HFF-Myc (cell line): ENCODE measurements around the gene ZNF576.

ENCODE experiments used
- DNase-seq: peaks from one replicate; pipeline ENCODE4 v3.0.0-alpha.2; 2011; ENCODE audit warnings: low read depth; ENCODE audit errors: extremely low read depth
- H3K4me3 ChIP-seq: replicated peaks from 2 replicates; pipeline ENCODE4 v1.5.1; 2011; ENCODE audit warnings: low read depth, mild to moderate bottlenecking, control low read depth, low read length
- CTCF ChIP-seq: IDR thresholded peaks from 2 replicates; pipeline ENCODE4 v1.5.1; 2012; ENCODE audit warnings: mild to moderate bottlenecking, low read depth, low read length, control low read depth; ENCODE audit errors: missing control alignments

ZNF576 gene

GRCh38 chr19:43575156-43575950 is 21.0 kb upstream of the ZNF576 start, which contains the start of the genes PINLYP and XRCC1:
TSS of gene PINLYP (plus strand) at chr19:43575801. CDS start at chr19:43577192, 1,391 bp downstream.
TSS of gene XRCC1 (minus strand) at chr19:43575527. CDS start at chr19:43575458, 69 bp downstream.
- DNase-seq: peak; percentile 95
- H3K4me3 ChIP-seq: peak within 1 kb of the TSS; percentile 93
- no peak for TF ChIP-seq CTCF

GRCh38 chr19:43575955-43576878 is 20.2 kb upstream of the ZNF576 start:
- H3K4me3 ChIP-seq: peak overlapping the region; percentile 93
- no peak for DNase-seq
- TF ChIP-seq CTCF: no peak

DNA sequence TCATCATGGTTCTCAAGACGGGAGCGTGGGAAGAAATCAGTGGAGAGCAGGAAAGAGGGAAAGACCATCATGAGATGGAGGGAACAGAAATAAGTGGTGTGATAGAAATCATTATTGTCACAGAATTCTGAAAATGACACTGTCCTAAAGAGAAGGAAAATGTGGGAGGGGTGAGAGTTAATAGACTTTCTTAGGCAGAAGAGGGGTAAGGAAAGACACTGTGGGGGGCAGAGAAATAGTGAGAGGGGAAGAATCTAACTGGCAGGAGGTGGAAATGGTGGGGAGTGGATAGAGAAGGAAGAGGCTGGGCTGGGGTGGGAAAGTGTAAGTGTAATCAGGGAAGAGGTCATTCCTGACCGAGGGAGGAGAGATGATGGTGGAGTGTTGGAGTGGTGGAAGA is 17.6 kb upstream of the ZNF576 start:
- TF ChIP-seq CTCF: no peak
- DNase-seq: no peak

DNA sequence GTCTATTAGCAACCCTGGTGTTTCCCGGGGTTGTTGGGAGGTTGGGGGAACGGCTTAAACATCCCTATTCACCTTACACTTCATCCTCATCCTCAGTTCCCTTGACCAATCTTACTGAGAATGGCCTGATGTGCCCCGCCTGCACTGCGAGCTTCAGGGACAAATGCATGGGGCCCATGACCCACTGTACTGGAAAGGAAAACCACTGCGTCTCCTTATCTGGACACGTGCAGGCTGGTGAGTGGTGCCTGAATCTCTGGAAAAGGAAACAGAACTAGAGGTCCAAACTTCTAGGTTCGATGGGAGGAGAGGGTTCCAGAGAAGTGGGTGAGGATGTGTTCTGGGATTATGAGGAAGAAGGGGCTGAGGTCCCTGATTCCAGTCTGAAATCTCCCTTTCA is 14.9 kb upstream of the ZNF576 start:
- TF ChIP-seq CTCF: no peak
- DNase-seq: no peak
- H3K4me3 ChIP-seq: peak overlapping the region; percentile 55

More for the DNA sequence above, 17.6 kb upstream of the ZNF576 start:
- no peak overlapping the region for H3K4me3 ChIP-seq

- TF ChIP-seq CTCF: no peak
- no peak overlapping the region for H3K4me3 ChIP-seq
- DNase-seq: no peak
These were observed 13.9 kb upstream of the ZNF576 start for GRCh38 chr19:43582495-43582894.

DNA sequence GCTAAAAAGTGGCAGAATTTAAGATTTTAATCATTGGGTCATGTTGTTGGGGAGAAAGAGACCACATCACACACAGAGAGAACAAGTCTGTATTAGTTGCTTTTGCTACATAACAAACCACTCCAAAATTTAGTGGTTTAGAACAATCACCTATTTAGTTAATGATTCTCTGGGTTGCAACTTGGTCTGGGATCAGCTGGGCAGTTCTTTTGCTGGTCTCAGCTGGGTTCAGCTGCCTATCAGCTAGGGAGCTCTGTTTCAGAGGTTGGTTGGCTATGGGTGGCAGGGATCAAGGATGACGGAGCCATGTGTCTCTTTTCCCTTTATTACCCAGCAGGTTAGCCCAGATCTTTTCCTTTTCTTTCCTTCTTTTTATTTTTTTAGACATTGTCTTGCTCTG is 11.9 kb upstream of the ZNF576 start:
- no peak overlapping the region for H3K4me3 ChIP-seq
- DNase-seq: no peak
- no peak for TF ChIP-seq CTCF
